MM.1S (cell line): ENCODE results near the gene RAB3IL1.

Experiments used
- DNase-seq: peaks from one replicate; pipeline ENCODE4 v3.0.0-alpha.2; 2015
- H2AFZ ChIP-seq: fragments of 300-600 bp; sonication (generic); 2 replicates; pipeline ENCODE4 v1.6.0; 2016; ENCODE audit warnings: antibody characterized with exemption, low read length
- H3F3A ChIP-seq: fragments of 300-600 bp; sonication (generic); 2 replicates; pipeline ENCODE4 v1.6.1; 2016; ENCODE audit warnings: mild to moderate bottlenecking, antibody characterized with exemption, low read length, moderate library complexity, mixed read lengths; ENCODE audit not compliant: insufficient read depth
- H3K27ac ChIP-seq: fragments of 300-600 bp; sonication (generic); 2 replicates; pipeline ENCODE4 v1.5.1; 2016; ENCODE audit warnings: mild to moderate bottlenecking, low read length
- H3K27me3 ChIP-seq: fragments of 300-600 bp; sonication (generic); replicated peaks from 2 replicates; pipeline ENCODE4 v1.6.0; 2016; ENCODE audit warnings: low read length; ENCODE audit not compliant: insufficient read depth
- H3K36me3 ChIP-seq: fragments of 300-600 bp; sonication (generic); replicated peaks from 2 replicates; pipeline ENCODE4 v1.6.1; 2016; ENCODE audit warnings: mild to moderate bottlenecking, low read length, mixed read lengths; ENCODE audit not compliant: insufficient read depth
- H3K4me1 ChIP-seq: fragments of 300-600 bp; sonication (generic); 2 replicates; pipeline ENCODE4 v1.6.1; 2016; ENCODE audit warnings: low read length, mixed read lengths
- H3K4me2 ChIP-seq: fragments of 300-600 bp; sonication (generic); 2 replicates; pipeline ENCODE4 v1.6.0; 2016; ENCODE audit warnings: low read depth, low read length
- H3K4me3 ChIP-seq: fragments of 300-600 bp; sonication (generic); 2 replicates; pipeline ENCODE4 v1.5.1; 2016; ENCODE audit warnings: low read length, mixed read lengths
- H3K79me2 ChIP-seq: fragments of 300-600 bp; sonication (generic); 2 replicates; pipeline ENCODE4 v1.6.1; 2016; ENCODE audit warnings: mixed run types, low read length, mixed read lengths
- H3K9ac ChIP-seq: fragments of 300-600 bp; sonication (generic); 2 replicates; pipeline ENCODE4 v1.6.1; 2016; ENCODE audit warnings: low read length, mixed read lengths
- H3K9me2 ChIP-seq: fragments of 300-600 bp; sonication (generic); replicated peaks from 2 replicates; pipeline ENCODE4 v1.6.1; 2016; ENCODE audit warnings: mild to moderate bottlenecking, low read length, mixed read lengths; ENCODE audit not compliant: insufficient read depth
- H3K9me3 ChIP-seq: fragments of 300-600 bp; sonication (generic); replicated peaks from 2 replicates; pipeline ENCODE4 v1.6.1; 2016; ENCODE audit warnings: mild to moderate bottlenecking, low read length, mixed read lengths; ENCODE audit not compliant: insufficient read depth
- H4K20me1 ChIP-seq: fragments of 300-600 bp; sonication (generic); 2 replicates; pipeline ENCODE4 v1.6.1; 2016; ENCODE audit warnings: mild to moderate bottlenecking, low read length, moderate library complexity, mixed read lengths; ENCODE audit not compliant: insufficient read depth
- CTCF ChIP-seq: fragments of 300-600 bp; sonication (generic); IDR thresholded peaks from 2 replicates; pipeline ENCODE4 v1.5.1; 2016; ENCODE audit warnings: antibody characterized with exemption, low read length, mixed read lengths
- EZH2 ChIP-seq: fragments of 300-600 bp; sonication (generic); optimal IDR thresholded peaks from 2 replicates; pipeline ENCODE3; 2017; ENCODE audit warnings: low read depth, mild to moderate bottlenecking, antibody characterized with exemption, low read length, mixed read lengths
- EZH2phosphoT487 ChIP-seq: fragments of 300-600 bp; sonication (generic); IDR thresholded peaks from 2 replicates; pipeline ENCODE4 v1.6.1; 2018; ENCODE audit warnings: antibody characterized with exemption, low read length

Gene RAB3IL1

GRCh38 chr11:61854206-61854895 lies 63.0 kb downstream of the RAB3IL1 start:
- no peak for DNase-seq
- Histone ChIP-seq H3K9me3 (no peaks in the 10 kb centered on the region), H4K20me1 (no peaks in the 10 kb centered on the region), H3F3A (no peaks in the 10 kb centered on the region), H3K4me2 (no peak overlapping the region), H2AFZ (no peak overlapping the region), H3K36me3 (no peaks in the 10 kb centered on the region), H3K27ac (no peak overlapping the region), H3K4me3 (no peak overlapping the region), H3K4me1 (no peaks in the 10 kb centered on the region), H3K27me3 (peaks cover 35% of the 10 kb centered on the region), H3K9me2 (no peaks in the 10 kb centered on the region), H3K79me2 (no peaks in the 10 kb centered on the region), H3K9ac (no peak overlapping the region)
- TF ChIP-seq EZH2 (no peak), EZH2phosphoT487 (no peak)

- no peak overlapping the region for H3K4me3 ChIP-seq
- no peaks in the 10 kb centered on the region for H3K9me2 ChIP-seq
- no peak overlapping the region for H3K4me2 ChIP-seq
- no peaks in the 10 kb centered on the region for H3K36me3 ChIP-seq
- H3K9me3 ChIP-seq: no peaks in the 10 kb centered on the region
- no peaks in the 10 kb centered on the region for H3K4me1 ChIP-seq
- no peaks in the 10 kb centered on the region for H3F3A ChIP-seq
- H3K27me3 ChIP-seq: peaks cover 35% of the 10 kb centered on the region
- H3K27ac ChIP-seq: no peak overlapping the region
- no peaks in the 10 kb centered on the region for H4K20me1 ChIP-seq
- no peak overlapping the region for H2AFZ ChIP-seq
- no peak for TF ChIP-seq CTCF
- no peak for DNase-seq
- no peaks in the 10 kb centered on the region for H3K79me2 ChIP-seq
- H3K9ac ChIP-seq: no peak overlapping the region
Observed at GRCh38 chr11:61853698-61854169, 63.6 kb downstream of the RAB3IL1 start.

- no peaks in the 10 kb centered on the region for H3K79me2 ChIP-seq
- H3K27me3 ChIP-seq: peaks cover 35% of the 10 kb centered on the region
- H3K4me2 ChIP-seq: no peak overlapping the region
- no peak for DNase-seq
- H3K27ac ChIP-seq: no peak overlapping the region
- H3K4me3 ChIP-seq: no peak overlapping the region
- H2AFZ ChIP-seq: no peak overlapping the region
- no peaks in the 10 kb centered on the region for H3K9me3 ChIP-seq
- no peak overlapping the region for H3K9ac ChIP-seq
- no peaks in the 10 kb centered on the region for H3K9me2 ChIP-seq
- H4K20me1 ChIP-seq: no peaks in the 10 kb centered on the region
- H3K36me3 ChIP-seq: no peaks in the 10 kb centered on the region
- no peaks in the 10 kb centered on the region for H3K4me1 ChIP-seq
- H3F3A ChIP-seq: no peaks in the 10 kb centered on the region
- TF ChIP-seq EZH2phosphoT487 (no peak), CTCF (no peak), EZH2 (no peak)
Observed at GRCh38 chr11:61851900-61852295, 65.5 kb downstream of the RAB3IL1 start.

- no peak overlapping the region for H3K4me3 ChIP-seq
- H4K20me1 ChIP-seq: no peaks in the 10 kb centered on the region
- H3K4me1 ChIP-seq: no peaks in the 10 kb centered on the region
- H3K27ac ChIP-seq: no peak overlapping the region
- no peak for DNase-seq
- H3K36me3 ChIP-seq: no peaks in the 10 kb centered on the region
- H3F3A ChIP-seq: no peaks in the 10 kb centered on the region
- peaks cover 35% of the 10 kb centered on the region for H3K27me3 ChIP-seq
- H3K9me2 ChIP-seq: no peaks in the 10 kb centered on the region
- no peak overlapping the region for H2AFZ ChIP-seq
- H3K4me2 ChIP-seq: no peak overlapping the region
- TF ChIP-seq EZH2: no peak
- TF ChIP-seq CTCF: no peak
- TF ChIP-seq EZH2phosphoT487: no peak
- H3K9me3 ChIP-seq: no peaks in the 10 kb centered on the region
- H3K79me2 ChIP-seq: no peaks in the 10 kb centered on the region
- H3K9ac ChIP-seq: no peak overlapping the region
Observed at GRCh38 chr11:61851113-61851899, 66.1 kb downstream of the RAB3IL1 start.
